GM21723 (cell line): ENCODE measurements around the gene SERPINI2.

ENCODE experiments used
- ATAC-seq: cut with Tn5 transposase; IDR thresholded peaks from one replicate; pipeline ENCODE4 v1.9.1; 2021; ENCODE audit warnings: mild to moderate bottlenecking, moderate library complexity; ENCODE audit not compliant: unreplicated experiment

SERPINI2 gene, protein sequence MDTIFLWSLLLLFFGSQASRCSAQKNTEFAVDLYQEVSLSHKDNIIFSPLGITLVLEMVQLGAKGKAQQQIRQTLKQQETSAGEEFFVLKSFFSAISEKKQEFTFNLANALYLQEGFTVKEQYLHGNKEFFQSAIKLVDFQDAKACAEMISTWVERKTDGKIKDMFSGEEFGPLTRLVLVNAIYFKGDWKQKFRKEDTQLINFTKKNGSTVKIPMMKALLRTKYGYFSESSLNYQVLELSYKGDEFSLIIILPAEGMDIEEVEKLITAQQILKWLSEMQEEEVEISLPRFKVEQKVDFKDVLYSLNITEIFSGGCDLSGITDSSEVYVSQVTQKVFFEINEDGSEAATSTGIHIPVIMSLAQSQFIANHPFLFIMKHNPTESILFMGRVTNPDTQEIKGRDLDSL

GRCh38 chr3:167473863-167474262 is at the start of gene SERPINI2:
Gene SERPINI2, minus strand, starts transcription at chr3:167474042. Its CDS starts 2,208 bp downstream, at chr3:167471834.
- ATAC-seq: no peak

- no peak for ATAC-seq
Observed at GRCh38 chr3:167521006-167521355, 47.1 kb upstream of the SERPINI2 start.

DNA sequence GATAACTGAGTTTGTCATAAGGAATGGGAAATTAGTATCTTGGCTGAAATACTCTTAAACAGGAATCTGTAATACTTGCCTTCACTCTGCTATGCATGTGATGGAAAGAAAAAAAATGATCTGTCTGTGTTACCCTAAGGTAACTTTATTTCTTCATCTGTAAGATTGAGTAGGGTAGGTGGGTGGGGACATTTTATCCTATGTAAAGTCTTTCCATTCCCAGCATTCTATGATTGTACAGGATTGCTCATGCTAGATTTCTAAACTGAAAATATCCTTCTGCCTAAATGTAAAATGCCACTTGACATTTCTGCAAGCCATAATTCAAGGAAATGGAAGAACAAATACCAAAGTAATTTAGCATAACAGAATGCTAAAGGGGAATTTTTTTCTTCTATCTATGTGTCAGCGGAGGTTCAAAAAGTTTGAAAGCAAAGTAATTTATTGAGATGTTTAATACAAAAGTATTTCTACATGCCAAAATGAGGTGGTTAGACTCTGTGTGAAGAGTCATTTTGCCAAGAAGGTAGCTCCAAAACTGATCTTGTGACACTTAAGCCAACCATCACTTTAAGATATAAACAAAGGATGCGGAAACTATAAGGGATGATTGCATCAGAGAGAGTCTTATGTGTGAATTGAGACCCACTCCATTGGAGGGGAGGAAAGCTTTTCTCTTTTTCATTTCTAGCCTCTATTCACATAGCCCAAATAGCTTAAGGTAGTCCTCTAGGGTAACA is 46.6 kb upstream of the SERPINI2 start:
- no peak for ATAC-seq

DNA sequence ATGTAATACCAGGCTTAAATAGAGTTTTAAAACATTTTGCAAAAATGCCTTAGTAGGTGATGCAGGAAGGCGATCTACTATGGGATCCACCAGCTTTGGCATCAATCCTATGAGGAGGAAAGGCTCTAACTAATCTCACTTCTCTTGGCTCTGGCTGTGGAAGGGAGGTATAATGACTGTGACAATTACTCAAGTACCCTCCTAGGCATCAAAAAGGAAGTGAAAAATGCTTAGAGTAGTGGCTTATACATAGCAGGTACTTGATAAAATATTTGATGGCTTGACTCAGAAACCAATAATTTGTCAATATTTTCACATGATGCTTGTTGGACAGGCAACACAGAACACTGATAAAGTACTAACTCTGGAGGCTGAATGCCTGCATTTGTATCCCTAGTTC is 34.1 kb upstream of the SERPINI2 start:
- ATAC-seq: no peak

- no peak for ATAC-seq
Observed at GRCh38 chr3:167502401-167502800, 28.6 kb upstream of the SERPINI2 start.

DNA sequence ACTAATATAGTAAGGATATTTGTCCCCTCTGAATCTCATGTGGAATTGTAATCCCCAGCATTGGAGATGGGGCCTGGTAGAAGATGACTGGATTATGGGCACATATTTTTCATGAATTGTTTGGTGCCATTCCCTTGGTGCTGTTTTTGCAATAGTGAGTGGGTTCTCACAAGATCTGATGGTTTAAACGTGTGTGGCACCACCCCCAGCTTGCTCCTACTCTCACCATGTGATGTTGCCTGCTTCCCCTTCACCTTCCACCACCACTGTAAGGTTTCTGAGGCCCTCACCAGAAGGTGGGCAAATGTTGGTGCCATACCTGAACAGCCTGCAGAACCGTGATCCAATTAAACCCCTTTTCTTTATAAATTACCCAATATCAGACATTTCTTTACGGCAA is 28.1 kb upstream of the SERPINI2 start:
- no peak for ATAC-seq

- ATAC-seq: no peak
Observed at GRCh38 chr3:167497903-167498302, 24.1 kb upstream of the SERPINI2 start.

DNA sequence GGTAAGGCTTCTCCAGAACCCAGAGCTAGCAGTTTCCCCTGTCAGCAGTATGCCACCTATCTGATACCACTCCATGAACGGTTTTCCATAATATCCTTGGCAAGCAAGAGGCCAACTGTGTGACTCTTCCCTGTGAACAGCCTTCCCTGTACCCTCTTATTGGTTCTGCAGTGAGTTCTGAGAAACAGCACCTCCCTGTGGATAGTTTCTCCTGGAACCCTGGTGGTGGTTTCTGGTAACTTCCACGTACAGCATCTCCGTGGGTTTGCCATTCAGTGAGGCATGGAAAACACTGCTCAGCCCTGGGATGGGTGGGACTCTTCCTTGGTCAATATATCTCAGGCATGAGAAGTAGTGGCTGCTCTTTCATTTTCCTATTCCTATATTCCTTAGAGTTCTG is 19.4 kb upstream of the SERPINI2 start:
- no peak for ATAC-seq

DNA sequence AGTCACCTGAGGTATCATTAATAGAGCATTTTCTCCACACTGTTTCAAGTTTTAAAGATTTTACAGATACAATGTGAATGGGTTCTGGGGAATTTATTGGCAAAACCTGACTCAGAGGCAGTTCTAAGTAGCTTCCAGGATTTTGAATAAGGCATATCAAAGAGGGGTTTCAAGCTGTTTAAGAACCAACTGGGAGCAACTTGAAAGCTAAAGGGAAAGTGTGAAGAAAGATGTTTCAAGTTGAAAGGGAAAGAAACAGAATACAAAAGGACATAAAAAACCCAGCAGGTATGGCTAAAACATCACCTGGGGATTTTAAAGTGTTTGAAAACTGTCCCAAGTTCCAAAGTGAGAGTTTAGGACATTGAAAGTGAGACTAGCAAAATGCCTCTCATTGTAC is 17.8 kb upstream of the SERPINI2 start:
- ATAC-seq: no peak

GRCh38 chr3:167489571-167489970 is 15.7 kb upstream of the SERPINI2 start:
- ATAC-seq: no peak

GRCh38 chr3:167487556-167487955 is 13.7 kb upstream of the SERPINI2 start:
- no peak for ATAC-seq

- ATAC-seq: no peak
Observed at GRCh38 chr3:167484551-167484950, 10.7 kb upstream of the SERPINI2 start.

GRCh38 chr3:167483708-167484475 is 10.1 kb upstream of the SERPINI2 start:
- no peak for ATAC-seq

GRCh38 chr3:167481164-167481563 is 7.3 kb upstream of the SERPINI2 start:
- no peak for ATAC-seq

GRCh38 chr3:167480748-167481147 is 6.9 kb upstream of the SERPINI2 start:
- no peak for ATAC-seq

DNA sequence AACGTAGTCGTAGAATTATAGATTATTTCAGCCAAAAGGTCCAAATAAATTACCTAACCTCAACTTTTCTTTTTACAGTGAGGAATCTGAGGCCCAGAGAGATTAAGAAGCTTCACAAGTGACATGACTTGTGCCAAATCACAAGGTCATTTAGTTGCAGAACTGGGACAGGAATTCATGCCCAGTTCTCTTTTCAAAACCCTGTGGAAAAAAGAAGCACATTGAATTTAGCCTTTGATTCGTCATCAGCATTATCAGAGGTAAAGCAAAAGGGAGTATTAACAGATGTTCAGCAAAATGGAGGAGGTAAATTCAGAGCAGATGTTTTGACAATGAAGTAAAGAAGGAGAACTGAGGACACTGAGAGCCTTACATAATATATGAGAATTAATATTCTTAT is 4.5 kb downstream of the SERPINI2 start:
- ATAC-seq: no peak

DNA sequence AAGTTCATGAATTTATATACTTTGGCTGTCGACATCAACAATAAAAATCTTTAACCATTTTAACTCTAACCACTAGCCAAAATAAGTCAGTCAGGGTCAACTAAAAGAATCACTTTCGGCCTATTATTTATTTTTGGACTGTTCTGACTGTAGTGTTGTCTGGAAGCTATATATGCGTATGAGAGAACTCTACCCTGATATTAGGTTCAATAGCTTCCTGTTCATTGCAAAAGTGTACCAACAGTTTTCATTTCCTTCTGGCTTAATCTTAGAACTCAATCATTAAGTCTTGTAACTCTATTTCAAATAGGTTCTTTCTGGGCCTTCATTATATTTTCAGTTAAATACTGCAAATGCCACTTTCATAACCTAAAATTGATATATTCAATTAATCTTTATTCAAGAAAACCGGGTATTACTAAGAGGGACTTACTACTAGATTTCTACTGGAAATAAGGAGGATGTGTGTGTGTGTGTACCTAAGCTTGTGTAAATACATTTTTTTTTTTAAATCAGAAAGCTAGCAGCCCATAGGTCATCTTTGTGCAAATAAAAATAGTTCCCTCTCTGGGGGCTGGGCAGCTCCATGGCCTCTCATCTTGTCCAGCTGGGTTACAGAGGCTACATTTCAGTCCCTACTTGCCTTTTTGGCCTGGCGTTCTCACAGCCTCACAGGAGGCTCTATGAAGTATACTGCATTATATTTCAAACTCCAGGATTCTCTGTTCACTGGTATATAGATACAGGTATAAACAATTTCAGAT is 5.8 kb downstream of the SERPINI2 start:
- no peak for ATAC-seq

GRCh38 chr3:167466966-167467365 is 6.9 kb downstream of the SERPINI2 start:
- no peak for ATAC-seq

GRCh38 chr3:167456157-167456799 is 17.6 kb downstream of the SERPINI2 start:
- ATAC-seq: no peak

DNA sequence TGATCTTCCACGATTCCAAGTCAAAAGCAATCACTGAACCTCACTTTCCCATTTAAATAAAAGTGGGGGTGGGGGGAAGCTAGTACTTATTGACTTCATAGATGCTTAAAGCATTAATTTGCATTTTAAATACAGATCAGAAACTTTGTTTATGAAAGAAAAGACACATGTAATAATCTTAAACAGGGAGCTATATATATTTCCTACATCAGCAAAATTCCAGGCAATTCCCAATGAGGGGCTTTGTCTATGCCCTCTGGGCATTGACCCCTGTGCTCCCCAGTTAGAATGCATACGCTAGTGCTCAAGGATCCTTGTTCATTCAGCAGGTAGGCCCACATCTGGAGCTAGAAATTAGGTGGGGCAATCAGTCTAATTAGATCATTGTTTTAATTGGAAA is 20.0 kb downstream of the SERPINI2 start:
- no peak for ATAC-seq
